ENCODE data around the gene CCDC39.

DNA sequence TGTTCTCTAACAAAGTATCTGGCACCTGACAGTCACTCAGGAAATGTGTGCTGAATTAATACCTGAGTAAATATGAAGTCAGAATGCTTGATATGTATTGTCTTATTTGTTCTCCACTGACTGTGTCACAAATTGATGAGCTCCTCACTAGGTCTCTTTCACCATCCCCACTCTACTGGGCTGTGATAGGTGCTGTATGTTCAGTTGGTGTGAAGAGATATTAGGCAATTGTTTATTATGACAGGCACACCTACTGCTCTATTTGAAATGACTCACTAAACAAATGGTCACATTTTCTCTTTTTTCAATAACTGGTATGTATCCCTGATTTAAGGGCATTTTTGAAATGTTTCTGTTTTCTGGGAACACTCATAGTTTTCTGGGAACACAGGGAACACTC is 25.2 kb upstream of the CCDC39 start:
- no peak for TF ChIP-seq POLR2AphosphoS5 (IDR thresholded peaks at IDR 0.05; ENCODE audit: low read depth, low read length)
- TF ChIP-seq, protein P1, sequence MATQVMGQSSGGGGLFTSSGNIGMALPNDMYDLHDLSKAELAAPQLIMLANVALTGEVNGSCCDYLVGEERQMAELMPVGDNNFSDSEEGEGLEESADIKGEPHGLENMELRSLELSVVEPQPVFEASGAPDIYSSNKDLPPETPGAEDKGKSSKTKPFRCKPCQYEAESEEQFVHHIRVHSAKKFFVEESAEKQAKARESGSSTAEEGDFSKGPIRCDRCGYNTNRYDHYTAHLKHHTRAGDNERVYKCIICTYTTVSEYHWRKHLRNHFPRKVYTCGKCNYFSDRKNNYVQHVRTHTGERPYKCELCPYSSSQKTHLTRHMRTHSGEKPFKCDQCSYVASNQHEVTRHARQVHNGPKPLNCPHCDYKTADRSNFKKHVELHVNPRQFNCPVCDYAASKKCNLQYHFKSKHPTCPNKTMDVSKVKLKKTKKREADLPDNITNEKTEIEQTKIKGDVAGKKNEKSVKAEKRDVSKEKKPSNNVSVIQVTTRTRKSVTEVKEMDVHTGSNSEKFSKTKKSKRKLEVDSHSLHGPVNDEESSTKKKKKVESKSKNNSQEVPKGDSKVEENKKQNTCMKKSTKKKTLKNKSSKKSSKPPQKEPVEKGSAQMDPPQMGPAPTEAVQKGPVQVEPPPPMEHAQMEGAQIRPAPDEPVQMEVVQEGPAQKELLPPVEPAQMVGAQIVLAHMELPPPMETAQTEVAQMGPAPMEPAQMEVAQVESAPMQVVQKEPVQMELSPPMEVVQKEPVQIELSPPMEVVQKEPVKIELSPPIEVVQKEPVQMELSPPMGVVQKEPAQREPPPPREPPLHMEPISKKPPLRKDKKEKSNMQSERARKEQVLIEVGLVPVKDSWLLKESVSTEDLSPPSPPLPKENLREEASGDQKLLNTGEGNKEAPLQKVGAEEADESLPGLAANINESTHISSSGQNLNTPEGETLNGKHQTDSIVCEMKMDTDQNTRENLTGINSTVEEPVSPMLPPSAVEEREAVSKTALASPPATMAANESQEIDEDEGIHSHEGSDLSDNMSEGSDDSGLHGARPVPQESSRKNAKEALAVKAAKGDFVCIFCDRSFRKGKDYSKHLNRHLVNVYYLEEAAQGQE (IDR thresholded peaks at IDR 0.05; ENCODE audit: insufficient read depth in 1 of 2, low read depth in 2 of 2, low read length in 2 of 2) = no peak
